RWPE1 (cell line): ENCODE data around the gene EFNB1.

Experiments used
- CTCF ChIA-PET: fragments of 350-600 bp; sonication (Branson Sonifier 250); formaldehyde crosslinking; extraction: SDS; loops from one replicate; lab custom pipeline; 2021; lab: Yijun Ruan, JAX
- POLR2A ChIA-PET: fragments of 400-600 bp; formaldehyde crosslinking; extraction: SDS; loops from one replicate; lab custom pipeline; 2020; ENCODE audit warnings: antibody characterized with exemption; ENCODE audit not compliant: low non-redundant PET; lab: Yijun Ruan, JAX
- DNase-seq: peaks from one replicate; pipeline ENCODE4 v3.0.0; 2012; ENCODE audit warnings: low spot score
- H3K27ac ChIP-seq: fragments of 450-650 bp; 2 replicates; pipeline ENCODE4 v1.5.1; 2017
- TF ChIP-seq, protein P1 (sequence below): fragments of 450-650 bp; conservative IDR thresholded peaks from 2 replicates; pipeline ENCODE4 v1.5.1; 2017; ENCODE audit warnings: low read depth, mild to moderate bottlenecking

The EFNB1 gene

DNA sequence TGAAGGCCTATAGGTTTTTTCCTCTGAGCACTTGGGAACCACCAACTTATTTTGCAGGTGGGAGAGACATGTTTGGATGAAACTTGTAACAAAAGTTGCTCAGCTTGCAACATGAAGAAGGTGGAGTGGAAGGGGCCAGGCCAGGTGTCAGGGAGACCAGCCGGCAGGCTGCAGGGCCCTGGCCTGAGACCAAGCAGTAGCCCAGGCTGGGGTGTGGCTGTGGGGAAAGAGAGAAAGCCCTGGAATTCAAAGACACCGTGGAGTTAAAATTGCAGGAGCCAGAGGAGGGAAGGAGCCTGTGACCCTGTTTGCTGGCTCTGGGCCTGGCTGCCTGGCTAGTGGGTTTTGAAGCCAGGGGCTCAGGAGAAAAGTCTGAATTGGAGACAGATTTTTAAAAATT, 43.4 kb downstream of the EFNB1 start:
- POLR2A ChIA-PET, result no interaction called here

GRCh38 chrX:68874076-68874475, 45.3 kb downstream of the EFNB1 start:
- H3K27ac ChIP-seq, result no peak overlapping the region
- TF ChIP-seq, protein P1, sequence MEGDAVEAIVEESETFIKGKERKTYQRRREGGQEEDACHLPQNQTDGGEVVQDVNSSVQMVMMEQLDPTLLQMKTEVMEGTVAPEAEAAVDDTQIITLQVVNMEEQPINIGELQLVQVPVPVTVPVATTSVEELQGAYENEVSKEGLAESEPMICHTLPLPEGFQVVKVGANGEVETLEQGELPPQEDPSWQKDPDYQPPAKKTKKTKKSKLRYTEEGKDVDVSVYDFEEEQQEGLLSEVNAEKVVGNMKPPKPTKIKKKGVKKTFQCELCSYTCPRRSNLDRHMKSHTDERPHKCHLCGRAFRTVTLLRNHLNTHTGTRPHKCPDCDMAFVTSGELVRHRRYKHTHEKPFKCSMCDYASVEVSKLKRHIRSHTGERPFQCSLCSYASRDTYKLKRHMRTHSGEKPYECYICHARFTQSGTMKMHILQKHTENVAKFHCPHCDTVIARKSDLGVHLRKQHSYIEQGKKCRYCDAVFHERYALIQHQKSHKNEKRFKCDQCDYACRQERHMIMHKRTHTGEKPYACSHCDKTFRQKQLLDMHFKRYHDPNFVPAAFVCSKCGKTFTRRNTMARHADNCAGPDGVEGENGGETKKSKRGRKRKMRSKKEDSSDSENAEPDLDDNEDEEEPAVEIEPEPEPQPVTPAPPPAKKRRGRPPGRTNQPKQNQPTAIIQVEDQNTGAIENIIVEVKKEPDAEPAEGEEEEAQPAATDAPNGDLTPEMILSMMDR, result no peak
- no peak for DNase-seq
- ChIA-PET CTCF (no interaction called here), POLR2A (no interaction called here)

More for the DNA sequence above, 43.4 kb downstream of the EFNB1 start:
- peak overlapping the region; percentile 66 for H3K27ac ChIP-seq
- CTCF ChIA-PET, result no interaction called here
- TF ChIP-seq, protein P1, result no peak
- peak; percentile 2 for DNase-seq

DNA sequence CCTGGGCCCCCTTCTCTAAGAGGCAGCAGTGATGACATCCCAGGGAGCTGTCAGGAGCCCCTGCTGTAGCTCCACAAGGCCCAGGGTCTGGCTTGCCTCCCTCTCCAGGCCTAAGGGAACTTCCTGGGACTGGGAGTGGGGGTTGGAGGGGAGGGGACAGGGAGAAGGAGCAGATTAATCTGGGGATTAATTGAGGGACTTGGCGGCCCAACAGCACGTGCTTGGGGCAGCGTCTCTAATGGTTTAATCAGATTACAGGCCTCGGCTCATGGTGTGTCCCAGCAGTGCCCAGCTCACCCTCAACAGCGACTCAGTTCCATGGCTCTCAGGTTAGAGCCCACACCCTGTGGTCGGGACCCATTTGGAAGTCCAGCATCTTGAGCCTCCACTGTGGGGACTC, 47.9 kb downstream of the EFNB1 start:
- TF ChIP-seq, protein P1, result no peak
- no peak for DNase-seq
- no peak overlapping the region for H3K27ac ChIP-seq
- CTCF ChIA-PET, result no interaction called here
- POLR2A ChIA-PET, result no interaction called here

GRCh38 chrX:68877606-68878005, 48.8 kb downstream of the EFNB1 start:
- CTCF ChIA-PET, result no interaction called here
- POLR2A ChIA-PET, result no interaction called here
- TF ChIP-seq, protein P1, result no peak
- H3K27ac ChIP-seq, result peak overlapping the region; percentile 84; the same call in 1 of the 2 replicates
- no peak for DNase-seq

DNA sequence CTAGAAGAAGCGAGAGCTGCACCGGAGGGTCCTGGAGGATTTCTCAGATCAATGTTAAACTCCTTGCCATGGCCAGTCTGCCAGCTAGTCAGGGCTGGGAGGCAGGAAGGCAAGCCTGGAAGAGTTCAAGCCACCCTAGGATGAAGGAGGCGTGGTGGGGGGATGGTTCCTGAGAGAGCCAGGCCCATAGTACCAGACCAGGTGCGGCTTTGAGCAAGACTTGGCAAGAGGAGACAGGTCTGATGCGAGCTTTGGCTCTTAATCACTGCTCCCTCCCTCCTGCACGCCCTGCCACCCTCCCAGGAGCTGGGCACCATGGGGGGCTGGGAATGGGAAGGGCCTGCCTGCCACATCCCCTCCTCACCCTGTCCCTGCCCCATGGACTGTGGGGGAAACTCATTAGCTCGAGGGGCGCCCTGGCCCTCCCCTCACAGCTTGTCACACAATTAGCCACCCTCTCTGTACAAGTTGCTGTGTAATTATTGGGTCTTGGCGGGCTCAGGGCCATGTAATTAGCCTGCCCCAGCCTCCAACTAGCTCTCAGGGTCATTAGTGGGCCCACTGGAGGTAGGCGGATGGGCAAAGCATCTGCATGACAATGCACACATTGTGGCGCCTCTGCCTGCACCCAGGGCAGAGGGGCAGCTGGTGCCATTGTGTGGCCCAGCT, 50.3 kb downstream of the EFNB1 start:
- TF ChIP-seq, protein P1, result no peak
- peak overlapping the region; percentile 84 for H3K27ac ChIP-seq
- ChIA-PET POLR2A (interaction anchor here (1.6 kb wide), 1 partner anchor 50 kb away, joined by 4 read pairs; the partner anchor contains the start of gene EFNB1), CTCF (no interaction called here)
- DNase-seq, result peak; percentile 88

DNA sequence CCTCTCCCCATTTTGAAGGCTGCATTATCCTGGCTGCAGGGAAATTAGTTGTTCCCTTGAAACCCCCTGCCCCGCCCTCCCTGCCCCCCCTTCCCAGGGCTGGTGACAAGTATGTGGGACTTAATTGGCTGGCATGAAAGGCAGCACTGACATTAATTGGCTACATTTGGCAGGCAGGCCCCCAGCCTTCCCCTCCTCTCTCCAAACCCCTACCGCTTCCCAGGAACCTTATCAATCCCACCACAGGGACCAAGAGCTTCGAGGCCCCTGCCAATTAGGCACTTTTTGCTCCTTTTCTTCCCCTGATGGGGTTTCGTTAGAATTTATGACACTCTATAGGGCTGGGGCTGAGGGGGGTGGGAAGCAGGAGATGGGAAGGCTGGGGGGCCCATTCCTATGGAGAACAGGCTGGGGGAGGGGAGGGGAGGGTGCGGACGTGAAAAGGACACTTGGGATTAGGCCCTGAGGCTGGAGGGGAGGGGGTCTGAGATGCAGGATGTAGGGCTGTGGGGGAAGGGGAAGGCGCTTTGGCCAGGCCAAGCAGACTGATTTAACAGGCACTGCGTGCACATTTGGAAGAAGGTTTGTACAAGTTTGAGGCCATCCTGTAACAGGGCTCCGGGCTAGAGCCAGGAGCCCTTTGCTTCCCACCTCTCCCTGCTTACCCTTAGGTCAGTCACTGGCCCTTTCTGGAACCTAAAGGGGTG, 52.2 kb downstream of the EFNB1 start:
- H3K27ac ChIP-seq, result peak overlapping the region; percentile 18; the same call in 1 of the 2 replicates
- ChIA-PET POLR2A (interaction anchor here (1.3 kb wide), 1 partner anchor 13 kb away, joined by 4 read pairs; no protein-coding TSS in a partner anchor), CTCF (no interaction called here)
- TF ChIP-seq, protein P1, result no peak
- DNase-seq, result no peak
